Measurements from ENCODE around the gene FBN2. TPM values are rescaled to one million over a fixed set of nuclear protein-coding genes. Genes with fewer than 3 reads are reported as not detected.

The FBN2 gene
- total RNA-seq, 1 experiment from 2014 or later = 0.42 TPM

GRCh38 chr5:128574041-128574440 is 36.0 kb upstream of the FBN2 start:
- POLR2A ChIA-PET = no interaction called here

GRCh38 chr5:128572930-128573319 is 34.9 kb upstream of the FBN2 start:
- no TSS peak for BruUV-seq (replicated peaks)
- Histone ChIP-seq H3K4me1 (ENCODE audit: control insufficient read depth in 1 of 2, insufficient read depth in 2 of 2, low read length in 2 of 2) (peaks cover 0 to 5% of the 10 kb centered on the region in 2 experiments; a peak in 1 of 4 replicates), H4K20me1 (ENCODE audit: insufficient read depth) (no peaks in the 10 kb centered on the region), H3K27me3 (ENCODE audit: insufficient read depth, low read length) (no peaks in the 10 kb centered on the region), H3K4me3 (replicated peaks in 1 of 2; ENCODE audit: low read depth in 1 of 2, low read length in 2 of 2) (no peak overlapping the region), H3K9ac (ENCODE audit: low read length) (no peak overlapping the region), H3K36me3 (ENCODE audit: control insufficient read depth in 1 of 2, insufficient read depth in 2 of 2, low read length in 2 of 2) (no peaks in the 10 kb centered on the region), H3K9me2 (ENCODE audit: insufficient read depth) (no peaks in the 10 kb centered on the region), H3K27ac (ENCODE audit: low read depth, low read length) (no peak overlapping the region), H3K4me2 (ENCODE audit: low read length) (no peak overlapping the region), H2AFZ (ENCODE audit: low read depth, low read length, poor library complexity, severe bottlenecking) (no peak overlapping the region), H3K79me2 (ENCODE audit: insufficient read depth, low read length) (no peaks in the 10 kb centered on the region), H3K9me3 (ENCODE audit: control insufficient read depth in 1 of 2, insufficient read depth in 1 of 2, low read depth in 1 of 2, low read length in 2 of 2) (no peaks in the 10 kb centered on the region)
- intact Hi-C loops (cut with micrococcal nuclease) = no loop called here
- TF ChIP-seq SIN3A (IDR thresholded peaks at IDR 0.05; ENCODE audit: low read depth) (no peak), CEBPB (IDR thresholded peaks at IDR 0.05; ENCODE audit: low read depth) (no peak), FOSL1 (IDR thresholded peaks at IDR 0.05; ENCODE audit: low read depth) (no peak), EZH2 (IDR thresholded peaks at IDR 0.05) (no peak), ATF3 (IDR thresholded peaks at IDR 0.05) (no peak), EZH2phosphoT487 (IDR thresholded peaks at IDR 0.05; ENCODE audit: borderline replicate concordance) (no peak), EGR1 (IDR thresholded peaks at IDR 0.05; ENCODE audit: low read depth) (no peak), CTCF (IDR thresholded peaks at IDR 0.05 in 2 of 3, conservative IDR thresholded peaks at IDR 0.05 in 1 of 3; ENCODE audit: borderline replicate concordance in 1 of 3, insufficient read depth in 1 of 3, low read depth in 2 of 3, low read length in 2 of 3) (no peak), YY1 (IDR thresholded peaks at IDR 0.05; ENCODE audit: extremely low read depth, insufficient replicate concordance, low read depth, low read length) (no peak), ELF1 (IDR thresholded peaks at IDR 0.05; ENCODE audit: borderline replicate concordance, low read depth) (no peak), POLR2AphosphoS5 (IDR thresholded peaks at IDR 0.05; ENCODE audit: low read depth, low read length) (no peak)
- DNase-seq (ENCODE audit: low read depth, low spot score) (no peak), ATAC-seq (no peak)
- POLR2A ChIA-PET = no interaction called here
- RAD21 ChIA-PET (ENCODE audit: low non-redundant PET in 1 of 2, low total read pairs in 2 of 2, uncharacterized antibody in 2 of 2, unreplicated experiment in 2 of 2) = no interaction called here
- CTCF ChIA-PET = no interaction called here

More at GRCh38 chr5:128574041-128574440, 36.0 kb upstream of the FBN2 start:
- ChIA-PET RAD21 (ENCODE audit: low non-redundant PET in 1 of 2, low total read pairs in 2 of 2, uncharacterized antibody in 2 of 2, unreplicated experiment in 2 of 2) (no interaction called here), CTCF (no interaction called here)
- no TSS peak for BruUV-seq (replicated peaks)
- Histone ChIP-seq H3K27me3 (ENCODE audit: insufficient read depth, low read length) (no peaks in the 10 kb centered on the region), H3K4me1 (ENCODE audit: control insufficient read depth in 1 of 2, insufficient read depth in 2 of 2, low read length in 2 of 2) (peaks cover 0 to 11% of the 10 kb centered on the region in 2 experiments; a peak in 1 of 4 replicates), H3K9me2 (ENCODE audit: insufficient read depth) (no peaks in the 10 kb centered on the region), H4K20me1 (ENCODE audit: insufficient read depth) (no peaks in the 10 kb centered on the region), H3K9me3 (ENCODE audit: control insufficient read depth in 1 of 2, insufficient read depth in 1 of 2, low read depth in 1 of 2, low read length in 2 of 2) (no peaks in the 10 kb centered on the region), H3K9ac (ENCODE audit: low read length) (no peak overlapping the region), H3K4me3 (replicated peaks in 1 of 2; ENCODE audit: low read depth in 1 of 2, low read length in 2 of 2) (no peak overlapping the region), H3K36me3 (ENCODE audit: control insufficient read depth in 1 of 2, insufficient read depth in 2 of 2, low read length in 2 of 2) (no peaks in the 10 kb centered on the region), H3K27ac (ENCODE audit: low read depth, low read length) (no peak overlapping the region), H2AFZ (ENCODE audit: low read depth, low read length, poor library complexity, severe bottlenecking) (no peak overlapping the region), H3K4me2 (ENCODE audit: low read length) (0 out of 2 replicates have a peak overlapping the region, but pooled peaks have one; percentile 1), H3K79me2 (ENCODE audit: insufficient read depth, low read length) (no peaks in the 10 kb centered on the region)
- no peak for TF ChIP-seq CEBPB (IDR thresholded peaks at IDR 0.05; ENCODE audit: low read depth)
- TF ChIP-seq EZH2 (IDR thresholded peaks at IDR 0.05) = no peak
- TF ChIP-seq TCF7L2 (IDR thresholded peaks at IDR 0.05; ENCODE audit: borderline replicate concordance, extremely low read depth, insufficient read depth, insufficient read length) = no peak
- no peak for TF ChIP-seq SRF (IDR thresholded peaks at IDR 0.05; ENCODE audit: low read depth)
- no peak for TF ChIP-seq RAD21 (IDR thresholded peaks at IDR 0.05; ENCODE audit: low read depth)
- no peak for TF ChIP-seq ATF3 (IDR thresholded peaks at IDR 0.05)
- TF ChIP-seq SIN3A (IDR thresholded peaks at IDR 0.05; ENCODE audit: low read depth) = no peak
- TF ChIP-seq CBX3 (IDR thresholded peaks at IDR 0.05; ENCODE audit: low read depth) = no peak
- no peak for TF ChIP-seq EZH2phosphoT487 (IDR thresholded peaks at IDR 0.05; ENCODE audit: borderline replicate concordance)
- DNase-seq (ENCODE audit: low read depth, low spot score) = no peak
- ATAC-seq = no peak
- intact Hi-C loops (cut with micrococcal nuclease) = no loop called here
